Measurements from ENCODE around the gene ZAP70. TPM values are rescaled to one million over a fixed set of nuclear protein-coding genes. Genes with fewer than 3 reads are reported as not detected.

ZAP70 gene
- total RNA-seq, 1 experiment from 2014 or later = 0.54 TPM

GRCh38 chr2:97750017-97750416 lies 36.6 kb downstream of the ZAP70 start:
- ATAC-seq = no peak
- TF ChIP-seq, protein P1, sequence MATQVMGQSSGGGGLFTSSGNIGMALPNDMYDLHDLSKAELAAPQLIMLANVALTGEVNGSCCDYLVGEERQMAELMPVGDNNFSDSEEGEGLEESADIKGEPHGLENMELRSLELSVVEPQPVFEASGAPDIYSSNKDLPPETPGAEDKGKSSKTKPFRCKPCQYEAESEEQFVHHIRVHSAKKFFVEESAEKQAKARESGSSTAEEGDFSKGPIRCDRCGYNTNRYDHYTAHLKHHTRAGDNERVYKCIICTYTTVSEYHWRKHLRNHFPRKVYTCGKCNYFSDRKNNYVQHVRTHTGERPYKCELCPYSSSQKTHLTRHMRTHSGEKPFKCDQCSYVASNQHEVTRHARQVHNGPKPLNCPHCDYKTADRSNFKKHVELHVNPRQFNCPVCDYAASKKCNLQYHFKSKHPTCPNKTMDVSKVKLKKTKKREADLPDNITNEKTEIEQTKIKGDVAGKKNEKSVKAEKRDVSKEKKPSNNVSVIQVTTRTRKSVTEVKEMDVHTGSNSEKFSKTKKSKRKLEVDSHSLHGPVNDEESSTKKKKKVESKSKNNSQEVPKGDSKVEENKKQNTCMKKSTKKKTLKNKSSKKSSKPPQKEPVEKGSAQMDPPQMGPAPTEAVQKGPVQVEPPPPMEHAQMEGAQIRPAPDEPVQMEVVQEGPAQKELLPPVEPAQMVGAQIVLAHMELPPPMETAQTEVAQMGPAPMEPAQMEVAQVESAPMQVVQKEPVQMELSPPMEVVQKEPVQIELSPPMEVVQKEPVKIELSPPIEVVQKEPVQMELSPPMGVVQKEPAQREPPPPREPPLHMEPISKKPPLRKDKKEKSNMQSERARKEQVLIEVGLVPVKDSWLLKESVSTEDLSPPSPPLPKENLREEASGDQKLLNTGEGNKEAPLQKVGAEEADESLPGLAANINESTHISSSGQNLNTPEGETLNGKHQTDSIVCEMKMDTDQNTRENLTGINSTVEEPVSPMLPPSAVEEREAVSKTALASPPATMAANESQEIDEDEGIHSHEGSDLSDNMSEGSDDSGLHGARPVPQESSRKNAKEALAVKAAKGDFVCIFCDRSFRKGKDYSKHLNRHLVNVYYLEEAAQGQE (IDR thresholded peaks at IDR 0.05; ENCODE audit: insufficient read depth in 1 of 2, low read depth in 2 of 2, low read length in 1 of 2) = no peak
- TF ChIP-seq TCF7L2 (IDR thresholded peaks at IDR 0.05; ENCODE audit: low read depth, low read length) (no peak), SIN3A (IDR thresholded peaks at IDR 0.05; ENCODE audit: borderline replicate concordance, insufficient read depth, low read depth, low read length) (no peak), POLR2AphosphoS5 (IDR thresholded peaks at IDR 0.05; ENCODE audit: low read depth, low read length) (no peak)
- TF ChIP-seq, protein P2, sequence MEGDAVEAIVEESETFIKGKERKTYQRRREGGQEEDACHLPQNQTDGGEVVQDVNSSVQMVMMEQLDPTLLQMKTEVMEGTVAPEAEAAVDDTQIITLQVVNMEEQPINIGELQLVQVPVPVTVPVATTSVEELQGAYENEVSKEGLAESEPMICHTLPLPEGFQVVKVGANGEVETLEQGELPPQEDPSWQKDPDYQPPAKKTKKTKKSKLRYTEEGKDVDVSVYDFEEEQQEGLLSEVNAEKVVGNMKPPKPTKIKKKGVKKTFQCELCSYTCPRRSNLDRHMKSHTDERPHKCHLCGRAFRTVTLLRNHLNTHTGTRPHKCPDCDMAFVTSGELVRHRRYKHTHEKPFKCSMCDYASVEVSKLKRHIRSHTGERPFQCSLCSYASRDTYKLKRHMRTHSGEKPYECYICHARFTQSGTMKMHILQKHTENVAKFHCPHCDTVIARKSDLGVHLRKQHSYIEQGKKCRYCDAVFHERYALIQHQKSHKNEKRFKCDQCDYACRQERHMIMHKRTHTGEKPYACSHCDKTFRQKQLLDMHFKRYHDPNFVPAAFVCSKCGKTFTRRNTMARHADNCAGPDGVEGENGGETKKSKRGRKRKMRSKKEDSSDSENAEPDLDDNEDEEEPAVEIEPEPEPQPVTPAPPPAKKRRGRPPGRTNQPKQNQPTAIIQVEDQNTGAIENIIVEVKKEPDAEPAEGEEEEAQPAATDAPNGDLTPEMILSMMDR (IDR thresholded peaks at IDR 0.05) = no peak
- H3K9me3 ChIP-seq (ENCODE audit: control insufficient read depth, insufficient read depth, low read depth, low read length) = no peaks in the 10 kb centered on the region
- H3K4me1 ChIP-seq (ENCODE audit: control insufficient read depth, insufficient read depth, low read length) = no peaks in the 10 kb centered on the region
- ChIA-PET POLR2A (no interaction called here), CTCF (no interaction called here)
- intact Hi-C loops (cut with micrococcal nuclease; ENCODE audit: unreplicated experiment) (no loop called here), in situ Hi-C loops (cut with HindIII; ENCODE audit: low pct_unique_long_range_greater_than_20kb, low sequenced_read_pairs) (no loop called here)
- H3K36me3 ChIP-seq (ENCODE audit: control insufficient read depth, insufficient read depth, low read length) = no peaks in the 10 kb centered on the region
- BruUV-seq (replicated peaks) = no TSS peak
- no peak overlapping the region for H3K27ac ChIP-seq (ENCODE audit: low read length)
- no peak overlapping the region for H3K4me3 ChIP-seq (ENCODE audit: low read depth in 2 of 2, low read length in 2 of 2)
- H3K27me3 ChIP-seq (ENCODE audit: control insufficient read depth, insufficient read depth, low read length) = no peaks in the 10 kb centered on the region
- no peak for DNase-seq (ENCODE audit: low read depth, low spot score)

DNA sequence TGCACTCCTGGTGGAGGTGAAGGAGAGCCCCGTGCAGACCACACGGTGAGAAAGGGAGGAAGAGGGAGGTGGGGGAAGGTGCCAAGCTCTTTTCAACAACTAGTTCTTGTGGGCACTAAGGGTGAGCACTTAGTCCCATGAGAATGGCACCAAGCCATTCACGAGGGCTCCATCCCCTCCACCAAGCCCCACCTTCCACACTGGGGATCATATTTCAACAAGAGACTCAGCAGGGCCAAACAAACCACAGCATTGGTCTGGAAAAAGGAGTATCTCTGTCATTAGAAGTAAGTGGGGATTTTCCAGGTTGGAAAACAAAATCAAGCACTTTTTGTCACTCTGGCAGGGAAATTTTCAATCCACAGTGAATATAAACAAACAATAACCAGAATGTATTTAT lies 38.4 kb downstream of the ZAP70 start:
- no peak overlapping the region for H3K27ac ChIP-seq (ENCODE audit: low read length)

GRCh38 chr2:97752342-97753334 lies 39.3 kb downstream of the ZAP70 start:
- intact Hi-C loops (cut with micrococcal nuclease; ENCODE audit: unreplicated experiment) (no loop called here), in situ Hi-C loops (cut with HindIII; ENCODE audit: low pct_unique_long_range_greater_than_20kb, low sequenced_read_pairs) (no loop called here)
- no peak overlapping the region for H3K4me3 ChIP-seq (ENCODE audit: low read depth in 2 of 2, low read length in 2 of 2)
- ChIA-PET POLR2A (no interaction called here), CTCF (no interaction called here)
- DNase-seq (ENCODE audit: low read depth, low spot score) (no peak), ATAC-seq (no peak)
- no peaks in the 10 kb centered on the region for H3K27me3 ChIP-seq (ENCODE audit: control insufficient read depth, insufficient read depth, low read length)
- H3K27ac ChIP-seq (ENCODE audit: low read length) = no peak overlapping the region
- H3K36me3 ChIP-seq (ENCODE audit: control insufficient read depth, insufficient read depth, low read length) = 0 out of 2 replicates have a peak, but pooled peaks cover 4% of the 10 kb centered on the region
- no peak for TF ChIP-seq POLR2AphosphoS5 (IDR thresholded peaks at IDR 0.05; ENCODE audit: low read depth, low read length)
- TF ChIP-seq SIN3A (IDR thresholded peaks at IDR 0.05; ENCODE audit: borderline replicate concordance, insufficient read depth, low read depth, low read length) = no peak
- TF ChIP-seq TCF7L2 (IDR thresholded peaks at IDR 0.05; ENCODE audit: low read depth, low read length) = no peak
- TF ChIP-seq, protein P1 (IDR thresholded peaks at IDR 0.05; ENCODE audit: insufficient read depth in 1 of 2, low read depth in 2 of 2, low read length in 1 of 2) = no peak
- TF ChIP-seq, protein P2 (IDR thresholded peaks at IDR 0.05) = no peak
- no peaks in the 10 kb centered on the region for H3K9me3 ChIP-seq (ENCODE audit: control insufficient read depth, insufficient read depth, low read depth, low read length)
- no TSS peak for BruUV-seq (replicated peaks)
- no peaks in the 10 kb centered on the region for H3K4me1 ChIP-seq (ENCODE audit: control insufficient read depth, insufficient read depth, low read length)

More for the DNA sequence above, 38.4 kb downstream of the ZAP70 start:
- BruUV-seq (replicated peaks) = no TSS peak
- Histone ChIP-seq H3K4me1 (ENCODE audit: control insufficient read depth, insufficient read depth, low read length) (no peaks in the 10 kb centered on the region), H3K4me3 (ENCODE audit: low read depth in 2 of 2, low read length in 2 of 2) (no peak overlapping the region), H3K36me3 (ENCODE audit: control insufficient read depth, insufficient read depth, low read length) (0 out of 2 replicates have a peak, but pooled peaks cover 4% of the 10 kb centered on the region), H3K27me3 (ENCODE audit: control insufficient read depth, insufficient read depth, low read length) (no peaks in the 10 kb centered on the region), H3K9me3 (ENCODE audit: control insufficient read depth, insufficient read depth, low read depth, low read length) (no peaks in the 10 kb centered on the region)
- DNase-seq (ENCODE audit: low read depth, low spot score) = no peak
- intact Hi-C loops (cut with micrococcal nuclease; ENCODE audit: unreplicated experiment) = no loop called here
- CTCF ChIA-PET = no interaction called here
- in situ Hi-C loops (cut with HindIII; ENCODE audit: low pct_unique_long_range_greater_than_20kb, low sequenced_read_pairs) = no loop called here
- no peak; the same call in 1 of the 2 replicates for ATAC-seq
- TF ChIP-seq SIN3A (IDR thresholded peaks at IDR 0.05; ENCODE audit: borderline replicate concordance, insufficient read depth, low read depth, low read length) = no peak
- POLR2A ChIA-PET = no interaction called here
